ENCODE data around the gene NRG4. TPM values are rescaled to one million over a fixed set of nuclear protein-coding genes. Genes with fewer than 3 reads are reported as not detected.
"Not testable (repeated sequence)": the region's sequence is repeated elsewhere in the genome, so short reads cannot be mapped to it uniquely, and the experiment has no call there.

NRG4 gene
- total and polyA plus RNA-seq, 4 donors, result 7.3 to 9.2 (median 8.4) TPM

GRCh38 chr15:76038512-76038911, 26.3 kb upstream of the NRG4 start:
- Histone ChIP-seq H3K4me3 (ENCODE audit: low read depth, low read length) (no peak overlapping the region), H3K36me3 (ENCODE audit: control insufficient read depth, insufficient read depth, low read length) (no peaks in the 10 kb centered on the region), H3K9me3 (ENCODE audit: control insufficient read depth, insufficient read depth, low read length) (peaks cover 1% of the 10 kb centered on the region), H3K27ac (ENCODE audit: low read depth, low read length) (no peak overlapping the region), H3K4me1 (ENCODE audit: control insufficient read depth, insufficient read depth, low read length) (no peaks in the 10 kb centered on the region), H3K27me3 (ENCODE audit: control insufficient read depth, insufficient read depth, low read length) (no peaks in the 10 kb centered on the region)
- 100% methylated on average over 1 of the region's 1 CpG for WGBS (ENCODE audit: insufficient coverage)
- DNase-seq (ENCODE audit: low read depth in 4 of 6, low spot score in 6 of 6), result no peak

GRCh38 chr15:76035593-76035992, 23.4 kb upstream of the NRG4 start:
- 22% methylated on average over 2 of the region's 3 CpGs for WGBS (ENCODE audit: insufficient coverage)
- no peak for DNase-seq (ENCODE audit: low read depth in 4 of 6, low spot score in 6 of 6)
- Histone ChIP-seq H3K27ac (ENCODE audit: low read depth, low read length) (no peak overlapping the region), H3K4me3 (ENCODE audit: low read depth, low read length) (no peak overlapping the region), H3K27me3 (ENCODE audit: control insufficient read depth, insufficient read depth, low read length) (no peaks in the 10 kb centered on the region), H3K9me3 (ENCODE audit: control insufficient read depth, insufficient read depth, low read length) (peaks cover 1% of the 10 kb centered on the region), H3K36me3 (ENCODE audit: control insufficient read depth, insufficient read depth, low read length) (no peaks in the 10 kb centered on the region), H3K4me1 (ENCODE audit: control insufficient read depth, insufficient read depth, low read length) (no peaks in the 10 kb centered on the region)

- no peaks in the 10 kb centered on the region for H3K4me1 ChIP-seq (ENCODE audit: control insufficient read depth, insufficient read depth, low read length)
- no CpG with 5 or more reads among the region's 2 CpGs for WGBS (ENCODE audit: insufficient coverage)
- H3K4me3 ChIP-seq (ENCODE audit: low read depth, low read length), result no peak overlapping the region
- H3K9me3 ChIP-seq (ENCODE audit: control insufficient read depth, insufficient read depth, low read length), result no peaks in the 10 kb centered on the region
- H3K27me3 ChIP-seq (ENCODE audit: control insufficient read depth, insufficient read depth, low read length), result no peaks in the 10 kb centered on the region
- DNase-seq (ENCODE audit: low read depth in 4 of 6, low spot score in 6 of 6), result no peak
- H3K27ac ChIP-seq (ENCODE audit: low read depth, low read length), result no peak overlapping the region
- no peaks in the 10 kb centered on the region for H3K36me3 ChIP-seq (ENCODE audit: control insufficient read depth, insufficient read depth, low read length)
Observed at GRCh38 chr15:76034111-76034510, 21.9 kb upstream of the NRG4 start.

GRCh38 chr15:76033438-76033837, 21.2 kb upstream of the NRG4 start:
- Histone ChIP-seq H3K27ac (ENCODE audit: low read depth, low read length) (no peak overlapping the region), H3K36me3 (ENCODE audit: control insufficient read depth, insufficient read depth, low read length) (no peaks in the 10 kb centered on the region), H3K9me3 (ENCODE audit: control insufficient read depth, insufficient read depth, low read length) (no peaks in the 10 kb centered on the region), H3K4me3 (ENCODE audit: low read depth, low read length) (no peak overlapping the region), H3K27me3 (ENCODE audit: control insufficient read depth, insufficient read depth, low read length) (no peaks in the 10 kb centered on the region), H3K4me1 (ENCODE audit: control insufficient read depth, insufficient read depth, low read length) (no peaks in the 10 kb centered on the region)
- no peak for DNase-seq (ENCODE audit: low read depth in 4 of 6, low spot score in 6 of 6)
- WGBS (ENCODE audit: insufficient coverage), result no CpG with 5 or more reads among the region's 1 CpG

- no CpG with 5 or more reads among the region's 1 CpG for WGBS (ENCODE audit: insufficient coverage)
- DNase-seq (ENCODE audit: low read depth in 4 of 6, low spot score in 6 of 6), result no peak
- H3K4me3 ChIP-seq (ENCODE audit: low read depth, low read length), result no peak overlapping the region
- H3K27ac ChIP-seq (ENCODE audit: low read depth, low read length), result no peak overlapping the region
- no peaks in the 10 kb centered on the region for H3K27me3 ChIP-seq (ENCODE audit: control insufficient read depth, insufficient read depth, low read length)
- no peaks in the 10 kb centered on the region for H3K36me3 ChIP-seq (ENCODE audit: control insufficient read depth, insufficient read depth, low read length)
- no peaks in the 10 kb centered on the region for H3K9me3 ChIP-seq (ENCODE audit: control insufficient read depth, insufficient read depth, low read length)
- no peaks in the 10 kb centered on the region for H3K4me1 ChIP-seq (ENCODE audit: control insufficient read depth, insufficient read depth, low read length)
Observed at GRCh38 chr15:76032046-76032445, 19.8 kb upstream of the NRG4 start.

GRCh38 chr15:76024021-76024768, 12.0 kb upstream of the NRG4 start:
- no peak overlapping the region for H3K27ac ChIP-seq (ENCODE audit: low read depth, low read length)
- no peaks in the 10 kb centered on the region for H3K36me3 ChIP-seq (ENCODE audit: control insufficient read depth, insufficient read depth, low read length)
- H3K4me3 ChIP-seq (ENCODE audit: low read depth, low read length), result no peak overlapping the region
- no peak for DNase-seq (ENCODE audit: low read depth in 4 of 6, low spot score in 6 of 6)
- H3K4me1 ChIP-seq (ENCODE audit: control insufficient read depth, insufficient read depth, low read length), result no peaks in the 10 kb centered on the region
- 83% methylated on average over 2 of the region's 4 CpGs for WGBS (ENCODE audit: insufficient coverage)
- H3K9me3 ChIP-seq (ENCODE audit: control insufficient read depth, insufficient read depth, low read length), result peaks cover 6% of the 10 kb centered on the region
- no peaks in the 10 kb centered on the region for H3K27me3 ChIP-seq (ENCODE audit: control insufficient read depth, insufficient read depth, low read length)

GRCh38 chr15:76013470-76013869, 1.2 kb upstream of the NRG4 start:
- WGBS (ENCODE audit: insufficient coverage), result no CpG with 5 or more reads among the region's 4 CpGs
- H3K27ac ChIP-seq (ENCODE audit: low read depth, low read length); H3K4me1 ChIP-seq (ENCODE audit: control insufficient read depth, insufficient read depth, low read length); DNase-seq (ENCODE audit: low read depth in 4 of 6, low spot score in 6 of 6); H3K36me3 ChIP-seq (ENCODE audit: control insufficient read depth, insufficient read depth, low read length); H3K4me3 ChIP-seq (ENCODE audit: low read depth, low read length); H3K27me3 ChIP-seq (ENCODE audit: control insufficient read depth, insufficient read depth, low read length); H3K9me3 ChIP-seq (ENCODE audit: control insufficient read depth, insufficient read depth, low read length): not testable (repeated sequence)

- no peak overlapping the region for H3K27ac ChIP-seq (ENCODE audit: low read depth, low read length)
- H3K4me3 ChIP-seq (ENCODE audit: low read depth, low read length), result no peak overlapping the region
- H3K36me3 ChIP-seq (ENCODE audit: control insufficient read depth, insufficient read depth, low read length), result no peaks in the 10 kb centered on the region
- no peaks in the 10 kb centered on the region for H3K9me3 ChIP-seq (ENCODE audit: control insufficient read depth, insufficient read depth, low read length)
- no peak for DNase-seq (ENCODE audit: low read depth in 4 of 6, low spot score in 6 of 6)
- no peaks in the 10 kb centered on the region for H3K27me3 ChIP-seq (ENCODE audit: control insufficient read depth, insufficient read depth, low read length)
- H3K4me1 ChIP-seq (ENCODE audit: control insufficient read depth, insufficient read depth, low read length), result peaks cover 3% of the 10 kb centered on the region
- no CpG with 5 or more reads among the region's 2 CpGs for WGBS (ENCODE audit: insufficient coverage)
Observed at GRCh38 chr15:76010613-76011012, 1.6 kb downstream of the NRG4 start.

- no peaks in the 10 kb centered on the region for H3K9me3 ChIP-seq (ENCODE audit: control insufficient read depth, insufficient read depth, low read length)
- DNase-seq (ENCODE audit: low read depth in 4 of 6, low spot score in 6 of 6), result no peak
- no peaks in the 10 kb centered on the region for H3K27me3 ChIP-seq (ENCODE audit: control insufficient read depth, insufficient read depth, low read length)
- no peaks in the 10 kb centered on the region for H3K36me3 ChIP-seq (ENCODE audit: control insufficient read depth, insufficient read depth, low read length)
- 100% methylated on average over 1 of the region's 2 CpGs for WGBS (ENCODE audit: insufficient coverage)
- H3K4me3 ChIP-seq (ENCODE audit: low read depth, low read length), result no peak overlapping the region
- H3K27ac ChIP-seq (ENCODE audit: low read depth, low read length), result no peak overlapping the region
- H3K4me1 ChIP-seq (ENCODE audit: control insufficient read depth, insufficient read depth, low read length), result no peaks in the 10 kb centered on the region
Observed at GRCh38 chr15:76006136-76006778, 6.0 kb downstream of the NRG4 start.

GRCh38 chr15:76003364-76003763, 8.9 kb downstream of the NRG4 start:
- H3K9me3 ChIP-seq (ENCODE audit: control insufficient read depth, insufficient read depth, low read length), result no peaks in the 10 kb centered on the region

More at GRCh38 chr15:76003364-76003763, 8.9 kb downstream of the NRG4 start:
- DNase-seq (ENCODE audit: low read depth in 4 of 6, low spot score in 6 of 6), result no peak
- H3K36me3 ChIP-seq (ENCODE audit: control insufficient read depth, insufficient read depth, low read length), result no peaks in the 10 kb centered on the region
- H3K27me3 ChIP-seq (ENCODE audit: control insufficient read depth, insufficient read depth, low read length), result no peaks in the 10 kb centered on the region
- no peaks in the 10 kb centered on the region for H3K4me1 ChIP-seq (ENCODE audit: control insufficient read depth, insufficient read depth, low read length)
- H3K4me3 ChIP-seq (ENCODE audit: low read depth, low read length), result no peak overlapping the region
- H3K27ac ChIP-seq (ENCODE audit: low read depth, low read length), result no peak overlapping the region

Measured in spinal cord (tissue), 10 donors.